SK-MEL-5 (cell line): ENCODE results near the gene RPS26. TPM values are rescaled to one million over a fixed set of nuclear protein-coding genes. Genes with fewer than 3 reads are reported as not detected.

Experiments used
- DNase-seq: peaks from one replicate; pipeline ENCODE4 v3.0.0-alpha.2; 2016; ENCODE audit warnings: low read depth, low spot score
- in situ Hi-C: cut with HindIII; loops from 2 replicates; pipeline ENCODE4 v1.10.0; 2016; ENCODE audit warnings: low sequenced_read_pairs, high pct_unique_total_duplicates, low pct_unique_long_range_greater_than_20kb
- total RNA-seq: library from RNA; depleted of rRNA; stranded (reverse); fragments of >200 nt; shearing (Covaris generic); gene quantifications from 2 replicates; pipeline ENCODE4 v1.2.3, GENCODE V29; 2014; rRNA removed

Gene RPS26
- total RNA-seq, 1 experiment from 2014 or later: 394 TPM

DNA sequence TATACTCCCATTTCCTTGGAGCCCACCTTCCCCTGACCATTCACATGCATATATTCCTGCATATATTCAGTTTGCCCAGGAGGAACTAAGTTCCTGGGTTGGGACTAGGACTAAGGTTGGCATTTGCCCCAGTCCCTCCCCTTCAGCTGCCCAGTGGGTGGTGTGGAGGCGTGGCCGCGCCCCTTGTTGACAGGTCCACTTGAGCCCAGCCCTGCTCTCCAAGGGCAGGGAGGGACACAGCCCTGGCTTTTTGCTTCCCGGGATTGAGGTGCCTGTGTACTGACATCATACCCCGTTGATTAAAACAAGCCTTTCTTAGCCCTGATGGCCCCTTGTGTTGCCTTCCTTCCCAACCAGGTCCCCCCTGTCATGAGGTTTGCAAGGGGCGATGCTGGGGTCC is 45.5 kb downstream of the RPS26 start:
- no peak for DNase-seq
- in situ Hi-C loops: no loop called here

Other genes with a start within 250 kb of the RPS26 start
- gene SARNP, start 224.2 kb upstream of the RPS26 start, total RNA-seq: 60.0 and 69.4 TPM in 2 replicates
- 51.7 and 52.2 TPM in 2 replicates for gene ORMDL2, start 223.9 kb upstream of the RPS26 start, total RNA-seq
- gene DNAJC14, start 212.3 kb upstream of the RPS26 start, total RNA-seq: 51.4 and 51.9 TPM in 2 replicates
- gene MMP19, start 199.0 kb upstream of the RPS26 start, total RNA-seq: not detected in 2 replicates
- gene PYM1, start 114.0 kb upstream of the RPS26 start, total RNA-seq: 21.1 and 29.2 TPM in 2 replicates
- gene DGKA, start 110.8 kb upstream of the RPS26 start, total RNA-seq: 5.7 and 6.9 TPM in 2 replicates
- gene PMEL, start 75.9 kb upstream of the RPS26 start, total RNA-seq: 10,199 and 10,765 TPM in 2 replicates
- 896 and 917 TPM in 2 replicates for gene CDK2, start 75.1 kb upstream of the RPS26 start, total RNA-seq
- 169 and 175 TPM in 2 replicates for gene RAB5B, start 67.8 kb upstream of the RPS26 start, total RNA-seq
- 11.2 and 16.1 TPM in 2 replicates for gene SUOX, start 44.6 kb upstream of the RPS26 start, total RNA-seq
- gene IKZF4, start 20.9 kb upstream of the RPS26 start, total RNA-seq: 0.79 and 1.1 TPM in 2 replicates
- gene ERBB3, start 38.2 kb downstream of the RPS26 start, total RNA-seq: 114 and 125 TPM in 2 replicates
- gene PA2G4, start 62.6 kb downstream of the RPS26 start, total RNA-seq: 473 and 487 TPM in 2 replicates
- 5,360 and 5,858 TPM in 2 replicates for gene RPL41, start 74.7 kb downstream of the RPS26 start, total RNA-seq
- 5.6 and 7.3 TPM in 2 replicates for gene ZC3H10, start 76.3 kb downstream of the RPS26 start, total RNA-seq
- gene ESYT1, start 86.3 kb downstream of the RPS26 start, total RNA-seq: 90.9 and 100 TPM in 2 replicates
- 63.2 and 66.0 TPM in 2 replicates for gene MYL6B, start 110.7 kb downstream of the RPS26 start, total RNA-seq
- gene MYL6, start 116.4 kb downstream of the RPS26 start, total RNA-seq: 483 and 574 TPM in 2 replicates
- gene SMARCC2, start 147.6 kb downstream of the RPS26 start, total RNA-seq: 20.9 and 39.0 TPM in 2 replicates
- gene RNF41, start 180.0 kb downstream of the RPS26 start, total RNA-seq: 47.7 and 48.9 TPM in 2 replicates
- gene NABP2, start 182.4 kb downstream of the RPS26 start, total RNA-seq: 37.8 and 47.5 TPM in 2 replicates
- gene SLC39A5, start 188.1 kb downstream of the RPS26 start, total RNA-seq: not detected in 2 replicates
- 13.5 and 14.7 TPM in 2 replicates for gene ANKRD52, start 216.5 kb downstream of the RPS26 start, total RNA-seq
- 16.4 and 18.4 TPM in 2 replicates for gene COQ10A, start 225.0 kb downstream of the RPS26 start, total RNA-seq